ENCODE measurements around the gene PSMD12.

DNA sequence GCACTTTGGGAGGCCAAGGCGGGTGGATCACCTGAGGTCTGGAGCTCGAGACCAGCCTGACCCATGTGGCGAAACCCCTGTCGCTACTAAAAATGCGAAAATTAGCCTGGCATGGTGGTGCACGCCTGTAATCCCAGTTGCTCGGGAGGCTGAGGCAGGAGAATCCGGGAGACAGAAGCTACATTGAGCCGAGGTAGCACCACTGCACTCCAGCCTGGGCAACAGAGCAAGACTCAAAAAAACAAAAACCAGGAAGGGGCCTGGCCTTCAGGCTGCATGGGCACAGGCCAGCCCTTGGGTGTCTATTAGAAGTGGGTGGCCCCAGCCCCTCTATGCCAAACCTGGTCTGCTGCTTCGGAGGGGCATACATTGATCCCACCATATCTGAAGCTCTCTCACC lies 56.0 kb downstream of the PSMD12 start:
- TF ChIP-seq, protein P1, sequence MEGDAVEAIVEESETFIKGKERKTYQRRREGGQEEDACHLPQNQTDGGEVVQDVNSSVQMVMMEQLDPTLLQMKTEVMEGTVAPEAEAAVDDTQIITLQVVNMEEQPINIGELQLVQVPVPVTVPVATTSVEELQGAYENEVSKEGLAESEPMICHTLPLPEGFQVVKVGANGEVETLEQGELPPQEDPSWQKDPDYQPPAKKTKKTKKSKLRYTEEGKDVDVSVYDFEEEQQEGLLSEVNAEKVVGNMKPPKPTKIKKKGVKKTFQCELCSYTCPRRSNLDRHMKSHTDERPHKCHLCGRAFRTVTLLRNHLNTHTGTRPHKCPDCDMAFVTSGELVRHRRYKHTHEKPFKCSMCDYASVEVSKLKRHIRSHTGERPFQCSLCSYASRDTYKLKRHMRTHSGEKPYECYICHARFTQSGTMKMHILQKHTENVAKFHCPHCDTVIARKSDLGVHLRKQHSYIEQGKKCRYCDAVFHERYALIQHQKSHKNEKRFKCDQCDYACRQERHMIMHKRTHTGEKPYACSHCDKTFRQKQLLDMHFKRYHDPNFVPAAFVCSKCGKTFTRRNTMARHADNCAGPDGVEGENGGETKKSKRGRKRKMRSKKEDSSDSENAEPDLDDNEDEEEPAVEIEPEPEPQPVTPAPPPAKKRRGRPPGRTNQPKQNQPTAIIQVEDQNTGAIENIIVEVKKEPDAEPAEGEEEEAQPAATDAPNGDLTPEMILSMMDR (IDR thresholded peaks at IDR 0.05; ENCODE audit: low read depth, low read length, poor library complexity, severe bottlenecking), result no peak
- no peak for TF ChIP-seq EZH2phosphoT487 (IDR thresholded peaks at IDR 0.05; ENCODE audit: borderline replicate concordance, low read length)
